GM08714 (cell line): ENCODE data around the gene PLXNA4.

ENCODE experiments used
- H3K4me3 ChIP-seq: fragments of 200-500 bp; sonication (Bioruptor generic); 2 replicates; pipeline ENCODE4 v1.5.1; 2014; ENCODE audit warnings: mild to moderate bottlenecking, low read length, inconsistent platforms
- ZNF274 ChIP-seq: IDR thresholded peaks from 2 replicates; pipeline ENCODE4 v1.6.1; 2012; ENCODE audit warnings: mild to moderate bottlenecking, low read depth, low read length

PLXNA4 gene

GRCh38 chr7:132207782-132208181, 368.5 kb downstream of the PLXNA4 start:
- no peak overlapping the region for H3K4me3 ChIP-seq
- TF ChIP-seq ZNF274: no peak

GRCh38 chr7:132207211-132207610, 369.1 kb downstream of the PLXNA4 start:
- no peak for TF ChIP-seq ZNF274
- H3K4me3 ChIP-seq: no peak overlapping the region

GRCh38 chr7:132206594-132206993, 369.7 kb downstream of the PLXNA4 start:
- H3K4me3 ChIP-seq: no peak overlapping the region
- TF ChIP-seq ZNF274: no peak

DNA sequence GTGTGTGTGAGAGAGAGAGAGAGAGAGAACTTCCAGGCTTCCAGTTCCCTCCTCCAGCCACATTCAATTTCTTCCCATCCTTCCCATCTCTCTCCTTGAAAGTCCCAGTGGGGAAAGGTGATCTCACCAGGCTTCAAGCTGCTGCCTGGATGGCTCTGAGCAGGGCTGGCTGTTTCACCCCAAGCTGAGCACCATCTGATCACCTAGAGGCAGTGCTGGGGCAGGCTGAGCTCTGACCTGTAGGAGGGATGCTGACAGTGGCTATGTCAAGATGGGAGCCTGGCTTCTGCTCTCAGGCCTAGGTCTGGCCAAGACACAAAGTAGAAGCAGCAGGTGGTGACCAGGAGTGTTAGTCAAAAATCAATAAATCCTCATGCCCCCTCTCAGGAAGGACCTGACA, 370.8 kb downstream of the PLXNA4 start:
- TF ChIP-seq ZNF274: no peak
- no peak overlapping the region for H3K4me3 ChIP-seq

DNA sequence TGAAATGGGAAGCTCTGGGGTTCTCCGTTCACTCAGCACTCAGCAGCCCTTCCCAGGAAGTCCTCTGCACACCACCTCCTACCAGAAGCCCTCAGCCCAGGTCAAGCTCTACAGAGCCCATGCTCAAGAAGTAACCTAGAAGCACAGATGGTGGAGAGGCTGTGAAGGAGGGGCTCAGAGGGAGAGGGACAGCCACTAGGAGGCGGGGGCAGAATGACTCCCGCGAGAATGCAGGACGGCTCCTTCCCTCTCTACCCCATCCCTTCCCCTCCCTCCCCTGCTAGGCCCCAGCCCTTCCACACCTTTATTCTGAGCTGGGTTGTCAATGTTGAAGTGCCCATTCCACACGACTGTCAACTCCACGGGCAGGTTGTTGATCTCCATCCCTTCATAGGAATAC, 373.2 kb downstream of the PLXNA4 start:
- no peak overlapping the region for H3K4me3 ChIP-seq
- TF ChIP-seq ZNF274: no peak

GRCh38 chr7:132202541-132202940, 373.7 kb downstream of the PLXNA4 start:
- H3K4me3 ChIP-seq: no peak overlapping the region
- TF ChIP-seq ZNF274: no peak

- TF ChIP-seq ZNF274: no peak
- H3K4me3 ChIP-seq: no peak overlapping the region
These were observed 376.1 kb downstream of the PLXNA4 start for GRCh38 chr7:132200141-132200540.

- H3K4me3 ChIP-seq: no peak overlapping the region
- TF ChIP-seq ZNF274: no peak
These were observed 376.6 kb downstream of the PLXNA4 start for GRCh38 chr7:132199626-132200025.

GRCh38 chr7:132197772-132198171, 378.5 kb downstream of the PLXNA4 start:
- TF ChIP-seq ZNF274: no peak
- H3K4me3 ChIP-seq: no peak overlapping the region

DNA sequence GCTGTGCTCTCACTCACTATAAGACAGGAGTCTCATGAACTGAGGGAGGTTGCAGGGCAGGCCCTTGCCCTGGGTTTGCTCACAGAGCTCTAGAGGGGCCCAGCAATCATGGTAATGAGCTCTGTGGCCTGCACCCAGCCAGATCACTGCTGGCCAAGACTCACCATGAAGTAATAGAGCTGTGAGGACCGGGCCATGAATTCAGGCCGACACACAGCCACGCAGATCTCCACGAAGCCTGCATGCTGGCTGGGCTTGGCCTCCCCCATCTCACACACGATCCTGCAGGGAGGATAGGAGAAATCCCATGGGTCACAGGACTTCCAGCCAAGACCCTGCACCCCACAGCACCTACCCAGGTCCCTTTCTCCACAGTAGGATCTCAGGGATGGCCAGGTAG, 382.4 kb downstream of the PLXNA4 start:
- no peak for TF ChIP-seq ZNF274
- no peak overlapping the region for H3K4me3 ChIP-seq

DNA sequence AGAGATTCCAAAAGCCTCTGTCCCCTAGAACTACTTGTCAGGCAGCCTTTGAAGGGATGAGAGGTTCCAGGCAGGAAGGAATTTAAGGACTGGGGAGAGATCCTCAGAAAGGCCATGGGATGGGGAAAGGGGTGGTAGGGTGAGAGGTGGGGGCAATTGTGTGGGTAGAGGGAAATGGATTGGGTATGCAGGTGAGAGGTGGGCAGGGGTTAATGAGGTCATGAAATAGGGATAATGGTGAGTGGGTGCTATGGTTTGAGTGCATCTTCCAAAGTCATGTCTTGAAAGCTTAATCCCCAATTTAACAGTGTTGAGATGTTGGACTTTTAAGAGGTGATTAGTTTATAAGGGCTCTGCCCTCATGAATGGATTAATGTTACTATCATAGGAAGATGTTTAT, 383.5 kb downstream of the PLXNA4 start:
- TF ChIP-seq ZNF274: no peak
- no peak overlapping the region for H3K4me3 ChIP-seq

GRCh38 chr7:132191418-132191817, 384.9 kb downstream of the PLXNA4 start:
- TF ChIP-seq ZNF274: no peak
- H3K4me3 ChIP-seq: no peak overlapping the region

DNA sequence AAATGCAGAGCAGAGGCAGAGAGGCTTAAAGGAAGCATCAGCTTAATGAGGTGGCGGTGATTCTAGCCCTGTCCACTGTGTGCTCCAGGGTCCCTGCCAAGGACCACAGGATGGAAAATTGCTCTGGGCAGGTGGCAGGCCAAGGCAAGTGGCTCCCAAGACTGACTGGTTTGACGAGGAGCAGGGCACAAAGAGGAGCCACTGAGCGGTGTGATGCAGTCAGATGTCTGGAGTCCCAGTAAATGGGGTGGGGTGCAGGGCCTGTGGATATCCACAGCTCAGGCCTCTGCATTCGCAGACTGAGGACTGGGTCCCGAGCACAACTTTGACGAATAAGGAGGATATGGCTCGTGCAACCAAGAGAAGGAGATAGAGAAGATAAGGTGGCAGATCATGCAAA, 385.6 kb downstream of the PLXNA4 start:
- no peak overlapping the region for H3K4me3 ChIP-seq
- TF ChIP-seq ZNF274: no peak

DNA sequence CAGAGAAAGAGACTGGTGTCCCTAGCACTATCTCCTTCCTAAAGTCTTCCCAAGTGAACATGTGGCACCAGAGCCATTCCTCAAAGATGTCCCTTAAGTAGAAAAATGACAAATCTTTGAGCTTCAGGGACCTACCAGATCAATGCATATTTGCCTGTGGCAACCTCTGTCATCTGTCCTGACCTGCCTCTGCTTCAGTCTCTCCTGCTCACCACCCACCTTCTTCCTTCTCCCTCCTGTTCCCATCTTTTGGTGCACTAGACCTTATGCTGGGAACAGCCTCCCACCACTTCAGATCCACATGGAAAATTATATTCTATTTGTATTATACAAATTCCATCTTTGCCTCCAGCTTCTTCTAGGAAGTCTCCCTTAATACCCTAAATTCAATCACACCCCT, 386.4 kb downstream of the PLXNA4 start:
- TF ChIP-seq ZNF274: no peak
- no peak overlapping the region for H3K4me3 ChIP-seq

DNA sequence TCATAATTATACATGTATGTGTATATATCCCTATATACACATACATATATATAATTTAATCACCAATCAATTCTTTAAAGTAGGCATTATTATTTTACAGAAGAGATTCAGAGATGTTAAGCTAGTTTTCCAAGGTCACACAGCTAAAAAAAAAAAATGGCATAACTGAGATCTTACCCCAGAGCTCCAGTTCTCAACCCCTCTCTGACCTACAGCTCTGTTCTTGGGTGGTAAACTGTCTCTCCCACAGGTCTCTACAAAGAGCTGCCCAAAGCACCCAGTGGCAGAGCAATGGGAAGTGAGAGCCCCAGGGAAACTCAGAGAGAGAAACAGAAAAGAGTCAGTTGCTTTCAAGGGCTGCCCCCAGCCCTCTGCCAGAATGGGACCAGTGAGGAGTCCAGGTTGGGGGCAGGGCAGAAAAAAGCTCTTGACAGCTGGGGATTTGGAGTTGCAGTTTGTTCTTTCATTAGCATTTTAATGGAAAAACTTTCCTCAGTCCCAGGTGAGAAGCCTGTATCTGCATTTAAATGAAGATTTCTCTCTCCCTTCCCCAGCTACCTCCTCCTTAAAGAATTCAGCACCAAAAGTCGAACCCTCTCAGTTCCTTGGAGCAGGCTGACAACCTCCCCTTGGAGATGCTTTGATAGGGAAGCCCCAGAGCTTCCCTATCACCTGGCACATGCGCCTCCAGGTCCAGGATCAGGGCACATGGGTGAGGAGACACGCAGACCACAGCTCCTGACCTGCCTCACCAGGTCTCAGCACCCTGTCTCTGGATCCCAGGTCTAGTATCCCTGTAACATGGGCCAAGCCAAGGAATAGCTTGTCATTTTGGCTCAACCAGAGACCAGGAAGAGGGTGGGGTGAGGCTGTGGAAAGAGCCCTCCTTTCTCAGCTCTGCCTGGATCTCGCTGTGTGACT, 388.1 kb downstream of the PLXNA4 start:
- no peak overlapping the region for H3K4me3 ChIP-seq
- TF ChIP-seq ZNF274: no peak

GRCh38 chr7:132187391-132187790, 388.9 kb downstream of the PLXNA4 start:
- H3K4me3 ChIP-seq: no peak overlapping the region
- no peak for TF ChIP-seq ZNF274

DNA sequence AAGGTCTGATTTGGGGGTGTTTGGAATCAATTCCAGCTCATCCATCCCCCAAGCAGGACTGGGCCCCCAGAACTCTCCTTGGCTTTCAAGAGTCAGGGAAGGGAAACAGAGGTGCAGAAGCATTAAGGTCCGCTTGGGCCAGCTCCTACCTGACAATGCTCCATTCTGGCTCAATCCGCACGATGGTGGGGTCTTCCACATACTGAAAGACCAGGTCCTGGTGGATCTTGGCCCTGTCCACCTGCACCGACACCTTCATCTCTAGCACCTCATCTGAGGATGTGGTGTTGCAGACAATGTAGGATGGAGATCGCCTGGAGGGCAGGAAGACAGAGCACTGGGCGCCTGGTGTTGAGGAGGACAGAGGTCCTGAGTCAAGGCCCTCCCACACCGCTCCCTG, 391.1 kb downstream of the PLXNA4 start:
- H3K4me3 ChIP-seq: no peak overlapping the region

More for the DNA sequence above, 391.1 kb downstream of the PLXNA4 start:
- no peak for TF ChIP-seq ZNF274
